Prostate gland (tissue), 2 donors: ENCODE data around the gene SCGB1C2. TPM values are rescaled to one million over a fixed set of nuclear protein-coding genes. Genes with fewer than 3 reads are reported as not detected.

Source experiments
- DNase-seq: peaks from one replicate; pipeline ENCODE4 v3.0.0-alpha.2; 2019; ENCODE audit warnings: low spot score
- H3K27ac ChIP-seq, 2 donors: fragments of 200-600 bp; sonication (generic); 2 replicates each; pipeline ENCODE4 v1.5.1; 2017 to 2019
- H3K27me3 ChIP-seq: fragments of 200-600 bp; sonication (generic); replicated peaks from 2 replicates; pipeline ENCODE4 v1.5.1; 2019; ENCODE audit not compliant: insufficient read depth
- H3K36me3 ChIP-seq, 2 donors: fragments of 200-600 bp; sonication (generic); 1 replicate in 1 of 2; 2 replicates in 1 of 2; pipeline versions ENCODE4 v1.5.1 to v1.8.1; 2017 to 2019
- H3K4me1 ChIP-seq: fragments of 200-600 bp; sonication (generic); replicated peaks from 2 replicates; pipeline ENCODE4 v1.5.1; 2019
- H3K4me3 ChIP-seq, 2 donors: fragments of 200-600 bp; sonication (generic); 2 replicates each; pipeline ENCODE4 v1.5.1; 2017 to 2019
- H3K9me3 ChIP-seq: fragments of 200-600 bp; sonication (generic); 2 replicates; pipeline ENCODE4 v1.5.1; 2017
- POLR2A ChIP-seq: fragments of 450-650 bp; IDR thresholded peaks from one replicate; pipeline ENCODE4 v1.6.1; 2016; ENCODE audit warnings: antibody characterized with exemption, mild to moderate bottlenecking
- POLR2AphosphoS5 ChIP-seq: sonication (generic); formaldehyde crosslinking; IDR thresholded peaks from one replicate; pipeline ENCODE4 v1.6.1; 2017; ENCODE audit warnings: antibody characterized with exemption
- WGBS: methylation state at CpG from one replicate; pipeline ENCODE4 v1.1.5; 2018; 5-methylcytosine and 5-hydroxymethylcytosine counted together
- intact Hi-C: fragments of 100-400 bp; cut with DNase I; formaldehyde crosslinking; loops from one replicate; pipeline ENCODE4 v1.14.2; 2022
- total RNA-seq, 2 donors: library from RNA; depleted of rRNA; stranded (reverse); fragments of >200 nt; gene quantifications; one replicate each; pipeline ENCODE4 v1.1.0, GENCODE V29; 2016
- TF ChIP-seq, protein P1 (sequence below), 4 experiments: fragments of 200-600 bp in 2 of 4; fragments of 450-650 bp in 2 of 4; sonication (generic) in 2 of 4; IDR thresholded peaks; 1 replicate in 3 of 4; 2 replicates in 1 of 4; pipeline ENCODE4 v1.5.1; 2016 to 2019; ENCODE audit warnings: antibody characterized with exemption in 4 of 4, mild to moderate bottlenecking in 2 of 4, moderate library complexity in 2 of 4

Gene SCGB1C2
- total RNA-seq, 2 donors from 2014 or later, result not detected

- Histone ChIP-seq H3K4me1 (no peaks in the 10 kb centered on the region), H3K4me3 (no peak overlapping the region), H3K36me3 (no peaks in the 10 kb centered on the region), H3K27ac (no peak overlapping the region), H3K27me3 (no peaks in the 10 kb centered on the region), H3K9me3 (no peaks in the 10 kb centered on the region)
- peak; percentile 3 for DNase-seq
- WGBS, result 85% methylated on average over 16 of the region's 16 CpGs
- intact Hi-C loops, result no loop called here
- no peak for TF ChIP-seq POLR2A
- TF ChIP-seq, protein P1, sequence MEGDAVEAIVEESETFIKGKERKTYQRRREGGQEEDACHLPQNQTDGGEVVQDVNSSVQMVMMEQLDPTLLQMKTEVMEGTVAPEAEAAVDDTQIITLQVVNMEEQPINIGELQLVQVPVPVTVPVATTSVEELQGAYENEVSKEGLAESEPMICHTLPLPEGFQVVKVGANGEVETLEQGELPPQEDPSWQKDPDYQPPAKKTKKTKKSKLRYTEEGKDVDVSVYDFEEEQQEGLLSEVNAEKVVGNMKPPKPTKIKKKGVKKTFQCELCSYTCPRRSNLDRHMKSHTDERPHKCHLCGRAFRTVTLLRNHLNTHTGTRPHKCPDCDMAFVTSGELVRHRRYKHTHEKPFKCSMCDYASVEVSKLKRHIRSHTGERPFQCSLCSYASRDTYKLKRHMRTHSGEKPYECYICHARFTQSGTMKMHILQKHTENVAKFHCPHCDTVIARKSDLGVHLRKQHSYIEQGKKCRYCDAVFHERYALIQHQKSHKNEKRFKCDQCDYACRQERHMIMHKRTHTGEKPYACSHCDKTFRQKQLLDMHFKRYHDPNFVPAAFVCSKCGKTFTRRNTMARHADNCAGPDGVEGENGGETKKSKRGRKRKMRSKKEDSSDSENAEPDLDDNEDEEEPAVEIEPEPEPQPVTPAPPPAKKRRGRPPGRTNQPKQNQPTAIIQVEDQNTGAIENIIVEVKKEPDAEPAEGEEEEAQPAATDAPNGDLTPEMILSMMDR (IDR thresholded peaks at IDR 0.05), result no peak
- TF ChIP-seq POLR2AphosphoS5, result no peak
Measured at GRCh38 chr17:145671-146541, 8.5 kb downstream of the SCGB1C2 start.

DNA sequence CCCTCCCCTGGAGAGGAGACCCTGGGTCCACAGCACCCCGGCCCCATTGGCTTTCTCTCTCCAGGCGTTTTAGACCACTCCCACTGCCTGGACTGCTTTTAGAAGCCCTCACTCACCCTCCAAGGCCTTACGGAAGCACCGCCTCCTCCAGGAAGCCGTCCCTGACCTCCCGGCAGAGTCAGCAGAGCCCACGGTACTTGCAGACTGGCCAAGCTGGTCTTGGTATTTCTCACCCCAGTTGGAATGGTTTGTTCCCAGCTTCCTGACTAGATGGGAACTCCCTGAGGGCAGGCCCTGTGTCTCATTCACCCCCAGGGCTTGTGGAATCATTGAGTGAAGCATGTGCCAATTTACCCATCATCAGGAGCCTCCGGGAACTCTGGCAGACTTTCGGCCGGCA lies 9.2 kb downstream of the SCGB1C2 start:
- Histone ChIP-seq H3K27ac (no peak overlapping the region), H3K4me1 (no peaks in the 10 kb centered on the region), H3K27me3 (no peaks in the 10 kb centered on the region), H3K9me3 (no peaks in the 10 kb centered on the region), H3K36me3 (no peaks in the 10 kb centered on the region), H3K4me3 (no peak overlapping the region)
- TF ChIP-seq, protein P1 (IDR thresholded peaks at IDR 0.05), result no peak
- WGBS, result 87% methylated on average over 10 of the region's 10 CpGs
- intact Hi-C loops, result no loop called here
- DNase-seq, result no peak

DNA sequence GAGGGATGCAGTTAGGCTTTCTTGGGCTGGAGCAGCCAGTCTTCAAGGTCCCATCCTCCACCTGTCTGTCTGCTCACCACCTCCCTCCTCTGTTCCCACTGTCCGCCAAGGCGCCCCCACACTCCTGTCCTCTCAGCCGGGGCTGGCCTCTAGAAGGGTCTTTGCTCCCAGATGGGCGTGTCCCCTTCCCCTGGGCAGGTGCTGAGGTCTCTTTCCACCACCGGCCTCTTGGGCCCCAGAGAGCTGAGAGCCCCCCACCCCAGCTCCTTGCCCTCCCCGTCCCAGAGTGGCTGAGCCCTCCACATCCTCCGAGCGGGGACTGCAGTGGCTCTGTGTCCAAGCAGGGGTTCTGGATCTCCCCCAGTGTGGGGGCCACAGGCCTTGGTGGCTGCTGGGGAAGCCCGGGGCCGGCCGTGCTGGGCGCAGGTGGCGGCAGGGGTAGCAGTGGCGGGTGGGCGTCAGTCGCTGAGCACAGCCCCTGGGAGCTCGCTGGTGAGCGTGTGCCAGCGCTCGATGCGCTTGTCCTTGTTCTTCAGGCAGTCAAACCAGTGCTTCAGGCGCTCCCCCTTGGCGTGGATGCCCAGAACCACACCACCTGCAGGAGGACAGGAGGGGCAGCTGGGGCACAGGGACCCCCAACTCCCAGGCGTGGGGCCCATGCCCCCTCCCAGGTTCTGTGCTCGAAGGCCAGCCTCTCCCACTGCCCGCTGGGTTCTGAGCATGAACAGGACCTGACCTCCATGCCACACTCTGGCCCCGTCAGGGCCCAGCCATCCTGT lies 9.8 kb downstream of the SCGB1C2 start:
- no peak overlapping the region for H3K4me3 ChIP-seq
- H3K9me3 ChIP-seq, result no peaks in the 10 kb centered on the region
- DNase-seq, result no peak
- 94% methylated on average over 12 of the region's 27 CpGs for WGBS
- intact Hi-C loops, result no loop called here
- no peaks in the 10 kb centered on the region for H3K36me3 ChIP-seq
- no peaks in the 10 kb centered on the region for H3K4me1 ChIP-seq
- H3K27ac ChIP-seq, result no peak overlapping the region
- H3K27me3 ChIP-seq, result no peaks in the 10 kb centered on the region
- TF ChIP-seq, protein P1 (IDR thresholded peaks at IDR 0.05), result no peak
- no peak for TF ChIP-seq POLR2AphosphoS5

GRCh38 chr17:147796-148740 lies 10.7 kb downstream of the SCGB1C2 start:
- intact Hi-C loops, result no loop called here
- TF ChIP-seq POLR2AphosphoS5, result no peak
- TF ChIP-seq POLR2A, result no peak
- TF ChIP-seq, protein P1 (IDR thresholded peaks at IDR 0.05), result no peak
- Histone ChIP-seq H3K9me3 (no peaks in the 10 kb centered on the region), H3K36me3 (no peaks in the 10 kb centered on the region), H3K4me3 (no peak overlapping the region), H3K27me3 (no peaks in the 10 kb centered on the region), H3K27ac (no peak overlapping the region), H3K4me1 (no peaks in the 10 kb centered on the region)
- WGBS, result 90% methylated on average over 17 of the region's 17 CpGs
- DNase-seq, result no peak
